ENCODE data around the gene CNKSR3.

Gene CNKSR3

GRCh38 chr6:154469306-154469935 is 41.1 kb downstream of the CNKSR3 start:
- Histone ChIP-seq H3K9ac (no peak overlapping the region), H3K4me3 (no peak overlapping the region), H3K4me1 (no peaks in the 10 kb centered on the region), H3K27me3 (no peaks in the 10 kb centered on the region), H4K20me1 (no peaks in the 10 kb centered on the region), H3K36me3 (peaks cover 8% of the 10 kb centered on the region; the same call in 1 of the 2 replicates), H3K27ac (no peak overlapping the region), H3K9me3 (peaks cover 10% of the 10 kb centered on the region), H3K4me2 (no peak overlapping the region)
- TF ChIP-seq Cebpa-rat (IDR thresholded peaks at IDR 0.05), result no peak

GRCh38 chr6:154468760-154469159 is 41.7 kb downstream of the CNKSR3 start:
- H3K27ac ChIP-seq, result no peak overlapping the region
- no peak overlapping the region for H3K4me2 ChIP-seq
- H4K20me1 ChIP-seq, result no peaks in the 10 kb centered on the region
- H3K9ac ChIP-seq, result no peak overlapping the region
- TF ChIP-seq Cebpa-rat (IDR thresholded peaks at IDR 0.05), result no peak
- H3K27me3 ChIP-seq, result no peaks in the 10 kb centered on the region
- H3K4me1 ChIP-seq, result no peaks in the 10 kb centered on the region
- no peak overlapping the region for H3K4me3 ChIP-seq
- H3K36me3 ChIP-seq, result peaks cover 8% of the 10 kb centered on the region; the same call in 1 of the 2 replicates
- H3K9me3 ChIP-seq, result peaks cover 10% of the 10 kb centered on the region

GRCh38 chr6:154466971-154467679 is 43.4 kb downstream of the CNKSR3 start:
- Histone ChIP-seq H3K9me3 (peaks cover 10% of the 10 kb centered on the region), H4K20me1 (no peaks in the 10 kb centered on the region), H3K27me3 (no peaks in the 10 kb centered on the region), H3K27ac (no peak overlapping the region), H3K4me2 (no peak overlapping the region), H3K4me3 (no peak overlapping the region), H3K9ac (no peak overlapping the region), H3K4me1 (no peaks in the 10 kb centered on the region), H3K36me3 (peaks cover 8% of the 10 kb centered on the region; the same call in 1 of the 2 replicates)
- no peak for TF ChIP-seq Cebpa-rat (IDR thresholded peaks at IDR 0.05)

- Histone ChIP-seq H4K20me1 (no peaks in the 10 kb centered on the region), H3K27ac (no peak overlapping the region), H3K9ac (no peak overlapping the region), H3K27me3 (no peaks in the 10 kb centered on the region), H3K4me1 (no peaks in the 10 kb centered on the region), H3K36me3 (peaks cover 8% of the 10 kb centered on the region; the same call in 1 of the 2 replicates), H3K4me2 (no peak overlapping the region), H3K9me3 (peaks cover 10% of the 10 kb centered on the region), H3K4me3 (no peak overlapping the region)
- no peak for TF ChIP-seq Cebpa-rat (IDR thresholded peaks at IDR 0.05)
Measured at GRCh38 chr6:154466139-154466538, 44.3 kb downstream of the CNKSR3 start.

- H3K4me3 ChIP-seq, result no peak overlapping the region
- no peaks in the 10 kb centered on the region for H4K20me1 ChIP-seq
- H3K9ac ChIP-seq, result no peak overlapping the region
- no peaks in the 10 kb centered on the region for H3K9me3 ChIP-seq
- H3K36me3 ChIP-seq, result no peaks in the 10 kb centered on the region
- H3K4me1 ChIP-seq, result no peaks in the 10 kb centered on the region
- H3K4me2 ChIP-seq, result no peak overlapping the region
- no peaks in the 10 kb centered on the region for H3K27me3 ChIP-seq
- TF ChIP-seq Cebpa-rat (IDR thresholded peaks at IDR 0.05), result no peak
- no peak overlapping the region for H3K27ac ChIP-seq
Measured at GRCh38 chr6:154463573-154464419, 46.7 kb downstream of the CNKSR3 start.

GRCh38 chr6:154462425-154462824 is 48.1 kb downstream of the CNKSR3 start:
- no peak for TF ChIP-seq Cebpa-rat (IDR thresholded peaks at IDR 0.05)
- Histone ChIP-seq H4K20me1 (no peaks in the 10 kb centered on the region), H3K4me2 (no peak overlapping the region), H3K9me3 (no peaks in the 10 kb centered on the region), H3K9ac (no peak overlapping the region), H3K27ac (no peak overlapping the region), H3K4me3 (no peak overlapping the region), H3K27me3 (no peaks in the 10 kb centered on the region), H3K4me1 (no peaks in the 10 kb centered on the region), H3K36me3 (no peaks in the 10 kb centered on the region)

GRCh38 chr6:154461348-154461747 is 49.1 kb downstream of the CNKSR3 start:
- Histone ChIP-seq H3K4me2 (no peak overlapping the region), H3K9me3 (no peaks in the 10 kb centered on the region), H3K9ac (no peak overlapping the region), H4K20me1 (no peaks in the 10 kb centered on the region), H3K27ac (no peak overlapping the region), H3K27me3 (no peaks in the 10 kb centered on the region), H3K36me3 (no peaks in the 10 kb centered on the region), H3K4me3 (no peak overlapping the region), H3K4me1 (no peaks in the 10 kb centered on the region)
- TF ChIP-seq Cebpa-rat (IDR thresholded peaks at IDR 0.05), result no peak

GRCh38 chr6:154460306-154461071 is 50.0 kb downstream of the CNKSR3 start:
- H3K9me3 ChIP-seq, result no peaks in the 10 kb centered on the region
- H4K20me1 ChIP-seq, result no peaks in the 10 kb centered on the region
- TF ChIP-seq Cebpa-rat (IDR thresholded peaks at IDR 0.05), result no peak
- H3K36me3 ChIP-seq, result no peaks in the 10 kb centered on the region
- no peak overlapping the region for H3K27ac ChIP-seq
- no peaks in the 10 kb centered on the region for H3K27me3 ChIP-seq
- no peaks in the 10 kb centered on the region for H3K4me1 ChIP-seq
- no peak overlapping the region for H3K9ac ChIP-seq
- no peak overlapping the region for H3K4me3 ChIP-seq
- H3K4me2 ChIP-seq, result no peak overlapping the region

- Histone ChIP-seq H3K27me3 (no peaks in the 10 kb centered on the region), H3K9ac (no peak overlapping the region), H3K4me3 (no peak overlapping the region), H4K20me1 (no peaks in the 10 kb centered on the region), H3K27ac (no peak overlapping the region), H3K36me3 (no peaks in the 10 kb centered on the region), H3K4me1 (no peaks in the 10 kb centered on the region), H3K9me3 (no peaks in the 10 kb centered on the region), H3K4me2 (no peak overlapping the region)
- no peak for TF ChIP-seq Cebpa-rat (IDR thresholded peaks at IDR 0.05)
Measured at GRCh38 chr6:154459513-154459912, 51.0 kb downstream of the CNKSR3 start.

All from BLaER1 (cell line).